Loucy (cell line): ENCODE measurements around the gene IGSF23.

Source experiments
- CTCF ChIP-seq: fragments of 200-600 bp; sonication (generic); conservative IDR thresholded peaks from 2 replicates; pipeline ENCODE4 v1.5.1; 2014; ENCODE audit warnings: mild to moderate bottlenecking, antibody characterized with exemption, low read length
- EZH2phosphoT487 ChIP-seq: fragments of 200-600 bp; IDR thresholded peaks from 2 replicates; pipeline ENCODE4 v1.6.1; 2018; ENCODE audit warnings: antibody characterized with exemption, mild to moderate bottlenecking, moderate library complexity, borderline replicate concordance

GRCh38 chr19:44637390-44637764, 24.0 kb downstream of the IGSF23 start:
- TF ChIP-seq CTCF (no peak), EZH2phosphoT487 (no peak)
